Thyroid gland (tissue), 4 donors: Measurements from ENCODE around the gene TNFRSF21.

Source experiments
- POLR2A ChIP-seq, 2 donors: fragments of 450-650 bp; IDR thresholded peaks; one replicate each; pipeline ENCODE4 v1.6.1; 2017; ENCODE audit warnings: antibody characterized with exemption in 2 of 2, mild to moderate bottlenecking in 2 of 2, moderate library complexity in 1 of 2
- TF ChIP-seq, protein P1 (sequence below), 6 experiments: fragments of 200-600 bp in 3 of 6; fragments of 450-650 bp in 3 of 6; sonication (generic) in 3 of 6; IDR thresholded peaks; one replicate each; pipeline ENCODE4 v1.5.1; 2016 to 2019; ENCODE audit warnings: antibody characterized with exemption in 6 of 6, mild to moderate bottlenecking in 2 of 6, inconsistent platforms in 1 of 6, moderate library complexity in 1 of 6

DNA sequence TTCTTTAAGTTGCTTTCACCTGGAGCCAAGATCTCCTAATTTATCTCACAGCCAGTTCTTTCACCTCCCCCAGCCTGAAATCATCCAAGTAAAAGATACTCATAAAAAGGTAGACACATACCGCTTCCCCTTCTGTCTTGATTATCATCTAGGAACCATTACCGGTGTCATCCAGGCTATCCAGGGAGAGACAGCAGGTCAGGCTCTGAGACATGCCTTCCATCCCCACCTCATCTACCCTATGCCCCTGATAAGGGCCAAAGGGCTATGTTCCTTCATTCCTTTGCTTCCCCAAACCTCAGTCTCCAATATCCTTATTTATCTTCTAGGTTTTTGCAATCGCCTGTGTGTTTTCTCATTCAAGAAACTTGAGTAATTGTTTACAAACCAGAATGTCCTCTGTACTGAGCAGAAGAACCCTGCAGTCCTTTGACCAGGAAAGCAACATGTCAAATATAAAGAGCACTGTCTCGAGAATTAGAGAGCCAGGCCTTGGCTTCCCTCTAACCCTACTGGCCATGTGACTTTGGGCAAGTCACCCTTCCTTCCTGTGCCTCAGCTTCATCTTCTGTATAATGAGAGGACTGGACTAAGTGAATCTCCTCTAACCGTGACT lies 41.0 kb downstream of the TNFRSF21 start:
- no peak for TF ChIP-seq POLR2A (IDR thresholded peaks at IDR 0.05)
- TF ChIP-seq, protein P1, sequence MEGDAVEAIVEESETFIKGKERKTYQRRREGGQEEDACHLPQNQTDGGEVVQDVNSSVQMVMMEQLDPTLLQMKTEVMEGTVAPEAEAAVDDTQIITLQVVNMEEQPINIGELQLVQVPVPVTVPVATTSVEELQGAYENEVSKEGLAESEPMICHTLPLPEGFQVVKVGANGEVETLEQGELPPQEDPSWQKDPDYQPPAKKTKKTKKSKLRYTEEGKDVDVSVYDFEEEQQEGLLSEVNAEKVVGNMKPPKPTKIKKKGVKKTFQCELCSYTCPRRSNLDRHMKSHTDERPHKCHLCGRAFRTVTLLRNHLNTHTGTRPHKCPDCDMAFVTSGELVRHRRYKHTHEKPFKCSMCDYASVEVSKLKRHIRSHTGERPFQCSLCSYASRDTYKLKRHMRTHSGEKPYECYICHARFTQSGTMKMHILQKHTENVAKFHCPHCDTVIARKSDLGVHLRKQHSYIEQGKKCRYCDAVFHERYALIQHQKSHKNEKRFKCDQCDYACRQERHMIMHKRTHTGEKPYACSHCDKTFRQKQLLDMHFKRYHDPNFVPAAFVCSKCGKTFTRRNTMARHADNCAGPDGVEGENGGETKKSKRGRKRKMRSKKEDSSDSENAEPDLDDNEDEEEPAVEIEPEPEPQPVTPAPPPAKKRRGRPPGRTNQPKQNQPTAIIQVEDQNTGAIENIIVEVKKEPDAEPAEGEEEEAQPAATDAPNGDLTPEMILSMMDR (IDR thresholded peaks at IDR 0.05) = no peak
